Measurements from ENCODE around the gene CBX1.

Gene CBX1

GRCh38 chr17:48101012-48101720 lies at the start of gene CBX1:
CBX1 (minus strand) TSS chr17:48101478; CDS start chr17:48077004, 24,474 bp downstream.
- peak; percentile 92 for DNase-seq

DNA sequence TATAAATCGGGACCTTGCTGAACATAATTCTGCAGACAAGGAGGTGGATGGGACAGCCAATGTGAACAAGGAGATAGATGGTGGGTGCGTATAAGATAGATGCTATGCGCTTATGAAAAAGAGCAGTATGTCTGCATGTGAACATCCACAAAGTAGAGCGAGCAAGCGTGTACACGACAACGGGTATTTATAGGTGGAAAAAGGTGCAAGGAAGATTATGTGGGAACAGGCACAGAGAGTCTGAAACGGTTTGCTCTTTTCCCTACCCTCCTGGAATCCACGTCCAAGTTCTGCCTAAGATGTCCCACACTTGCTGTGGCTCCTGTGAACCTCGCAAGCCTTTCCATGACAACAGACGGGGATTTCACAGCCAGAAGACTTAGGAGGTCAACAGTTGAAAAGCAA lies 49.3 kb upstream of the CBX1 start:
- no peak for DNase-seq

- DNase-seq, result no peak
These were observed 48.6 kb upstream of the CBX1 start for GRCh38 chr17:48149787-48150463.

DNA sequence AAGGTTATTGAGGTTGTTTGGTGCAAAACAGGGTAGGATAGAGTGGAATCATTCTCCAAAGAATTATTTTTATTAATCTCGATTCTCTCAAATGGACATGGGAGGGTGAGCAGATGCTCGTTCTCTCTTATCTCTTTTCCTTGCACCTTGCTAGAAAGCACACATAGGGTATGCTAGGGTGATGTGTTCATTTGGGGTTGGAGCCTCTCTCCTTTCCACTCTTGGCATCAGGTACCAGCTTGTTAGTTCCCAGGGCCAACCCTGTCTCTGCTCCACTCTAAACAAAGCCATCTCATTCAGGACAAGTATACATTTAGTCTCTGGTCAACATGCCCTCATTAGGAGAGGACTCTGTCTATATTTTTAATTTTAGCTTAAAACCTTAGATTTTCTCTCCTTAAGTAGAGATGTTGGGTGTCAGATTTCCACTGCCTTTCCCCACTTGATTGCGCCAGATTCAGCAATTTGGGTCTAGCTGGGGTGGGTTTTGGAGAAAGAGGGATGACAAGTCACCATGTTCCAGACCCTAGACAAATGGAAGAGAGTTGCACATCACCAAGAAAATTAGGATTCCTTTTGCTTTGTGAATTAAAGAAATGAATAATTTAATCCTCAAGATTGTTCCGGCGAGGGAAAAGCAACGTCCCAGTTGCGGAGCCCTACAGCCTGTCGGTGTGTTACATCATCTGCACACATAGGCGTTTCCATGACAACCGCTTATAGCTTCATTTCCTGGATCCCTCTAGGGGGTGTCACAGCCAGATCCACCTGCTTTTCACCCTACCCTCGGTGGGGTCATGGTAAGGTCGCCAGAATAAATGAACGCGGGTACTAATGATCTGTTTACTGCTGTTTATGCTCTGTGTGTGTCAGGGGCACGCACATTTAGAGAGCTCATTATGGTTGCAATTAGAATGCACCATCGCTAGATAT lies 47.8 kb upstream of the CBX1 start:
- DNase-seq, result no peak

DNA sequence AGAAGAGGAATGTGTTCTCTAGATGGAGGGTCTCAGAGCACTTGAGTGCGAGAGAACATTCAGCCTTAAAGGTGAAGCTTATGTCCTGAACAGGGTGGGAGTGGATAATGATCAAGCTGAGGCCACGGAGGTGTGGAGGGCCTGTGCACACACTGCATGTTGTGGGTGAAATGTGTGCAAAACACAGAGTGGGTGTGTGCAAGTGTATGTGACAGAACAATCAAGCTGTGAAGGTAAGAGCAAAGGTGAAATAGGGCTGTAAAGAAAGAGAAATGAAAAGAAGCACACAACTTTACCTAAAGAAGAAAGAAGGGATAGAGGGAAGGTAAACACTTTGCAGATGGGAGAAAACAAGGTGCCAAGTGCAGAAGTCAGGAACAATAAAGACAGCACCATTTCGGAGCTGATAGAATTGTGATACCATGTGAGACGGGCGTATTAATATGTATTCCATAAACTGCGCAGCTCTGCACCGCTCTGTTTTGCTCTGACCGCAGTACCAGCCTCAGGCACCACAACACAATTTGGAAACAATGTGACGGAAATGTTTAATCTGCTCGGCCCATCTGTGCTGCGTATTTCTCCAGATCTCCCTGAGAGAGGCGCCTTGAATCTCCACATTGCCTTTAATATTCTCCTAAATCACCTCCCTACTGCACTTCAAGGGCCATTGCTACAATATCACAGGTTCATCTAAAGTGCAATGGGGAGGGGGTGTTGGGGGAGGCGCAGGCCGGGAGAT lies 46.9 kb upstream of the CBX1 start:
- no peak for DNase-seq

- DNase-seq, result no peak
These were observed 43.9 kb upstream of the CBX1 start for GRCh38 chr17:48144976-48145798.

DNA sequence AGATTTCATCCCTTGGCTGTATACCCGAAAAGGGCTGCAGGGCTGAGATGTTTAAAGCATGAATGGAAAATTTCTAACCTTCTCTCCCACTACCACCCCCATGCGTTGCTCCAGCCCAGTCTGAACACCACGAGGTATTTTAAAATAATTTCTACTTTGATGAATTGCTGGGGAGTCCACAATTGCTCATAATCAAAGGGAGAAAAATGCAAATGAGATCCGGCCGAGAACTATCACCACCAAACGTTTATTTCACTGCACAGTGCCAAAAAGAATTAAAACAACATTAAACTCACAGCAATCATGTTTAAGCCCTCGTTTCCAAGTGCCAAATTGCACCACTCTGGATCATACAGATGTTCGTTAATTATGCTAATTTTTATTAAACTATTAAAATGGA lies 43.0 kb upstream of the CBX1 start:
- DNase-seq, result no peak

GRCh38 chr17:48143629-48144028 lies 42.4 kb upstream of the CBX1 start:
- no peak for DNase-seq

DNA sequence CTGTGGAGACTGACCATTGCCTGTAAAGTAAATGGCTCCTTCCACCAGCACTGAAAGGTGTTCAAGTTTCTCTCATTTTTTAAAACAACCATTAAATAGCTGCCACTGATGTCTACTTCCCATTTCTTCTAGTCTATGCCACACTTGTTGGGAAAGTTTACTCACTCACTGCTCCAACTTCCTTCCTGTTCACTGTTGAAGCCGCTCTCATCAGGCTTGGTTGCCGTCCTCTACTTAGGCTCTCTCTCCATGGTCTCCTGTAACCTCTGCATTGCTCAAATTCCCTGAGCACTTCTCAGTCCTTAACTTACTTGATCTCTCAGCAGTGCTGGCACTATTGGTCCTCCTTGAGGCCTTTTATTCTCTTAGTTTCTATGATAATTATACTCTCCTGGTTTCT lies 38.7 kb upstream of the CBX1 start:
- no peak for DNase-seq

DNA sequence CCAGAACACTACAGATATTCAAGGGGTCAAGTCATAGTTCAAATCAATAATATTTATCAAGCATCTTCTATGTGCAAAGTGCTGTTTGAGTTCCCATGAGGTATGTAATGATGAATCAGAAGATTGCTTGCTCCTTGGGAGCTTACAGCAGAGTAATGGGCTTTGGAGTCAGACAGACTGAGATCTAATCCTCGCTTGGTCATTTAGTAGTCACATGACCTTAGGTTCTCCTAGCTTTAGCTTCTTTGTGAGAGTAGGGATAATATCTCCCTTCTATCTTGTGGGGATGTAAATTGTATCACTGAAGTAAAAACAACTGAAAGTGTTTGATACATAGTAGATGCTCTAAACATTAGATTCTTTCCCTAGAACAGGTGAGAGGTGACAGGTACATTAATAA lies 36.4 kb upstream of the CBX1 start:
- no peak for DNase-seq

DNA sequence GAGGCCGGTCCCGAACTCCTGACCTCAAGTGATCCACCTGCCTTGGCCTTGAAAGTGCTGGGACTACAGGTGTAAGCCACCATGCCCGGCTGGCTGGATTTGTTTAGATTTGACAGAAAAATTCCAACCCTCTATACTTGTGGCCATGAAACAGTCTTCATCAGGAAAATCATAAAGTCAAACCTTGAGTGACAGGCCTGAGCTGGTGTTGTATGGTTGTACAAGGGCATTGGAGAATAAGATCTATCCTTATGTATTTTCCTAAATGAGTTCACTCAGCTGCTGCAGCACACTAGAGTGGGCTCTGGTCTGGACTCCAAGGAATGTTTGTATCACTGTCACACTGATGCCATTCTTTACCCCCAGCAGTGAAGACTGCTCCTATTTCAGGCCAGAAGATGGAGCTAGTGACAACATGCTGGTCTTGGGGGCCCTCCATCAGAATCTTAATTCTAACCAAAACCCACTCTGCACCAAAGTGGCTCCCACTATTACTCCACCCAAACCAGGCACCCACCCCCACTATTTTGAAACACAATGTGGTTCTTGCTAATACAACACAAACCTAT lies 33.7 kb upstream of the CBX1 start:
- no peak for DNase-seq

- DNase-seq, result no peak
These were observed 31.1 kb upstream of the CBX1 start for GRCh38 chr17:48132385-48132784.

DNA sequence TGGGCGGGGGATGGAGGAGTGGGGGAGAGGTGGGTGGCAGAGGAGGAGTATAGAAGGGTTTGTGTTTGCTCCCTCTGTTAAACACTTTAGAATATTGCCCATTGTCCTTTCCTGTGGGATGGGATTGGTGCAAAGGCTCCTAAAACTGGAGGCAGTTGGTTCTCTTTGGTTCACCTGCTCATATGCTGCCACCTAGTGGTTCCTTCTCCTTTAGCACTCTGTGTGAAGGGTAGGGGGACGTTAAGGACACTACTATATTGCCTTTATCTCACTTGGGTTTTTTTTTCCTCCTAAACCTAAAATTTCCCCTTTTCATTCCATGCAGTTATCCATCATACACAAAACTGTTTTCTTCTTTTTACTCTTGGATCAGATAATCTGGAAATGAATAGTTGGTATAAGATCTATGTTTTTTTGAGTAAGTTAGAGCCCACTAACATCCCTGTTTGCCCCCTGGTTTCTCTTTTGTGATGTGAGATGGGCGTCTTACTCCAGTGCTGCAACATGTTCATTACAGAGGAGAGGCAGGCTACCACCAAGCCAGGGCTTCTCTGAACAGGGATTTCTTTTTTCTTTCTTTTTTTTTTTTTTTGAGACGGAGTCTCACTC lies 30.0 kb upstream of the CBX1 start:
- DNase-seq, result peak; percentile 34

DNA sequence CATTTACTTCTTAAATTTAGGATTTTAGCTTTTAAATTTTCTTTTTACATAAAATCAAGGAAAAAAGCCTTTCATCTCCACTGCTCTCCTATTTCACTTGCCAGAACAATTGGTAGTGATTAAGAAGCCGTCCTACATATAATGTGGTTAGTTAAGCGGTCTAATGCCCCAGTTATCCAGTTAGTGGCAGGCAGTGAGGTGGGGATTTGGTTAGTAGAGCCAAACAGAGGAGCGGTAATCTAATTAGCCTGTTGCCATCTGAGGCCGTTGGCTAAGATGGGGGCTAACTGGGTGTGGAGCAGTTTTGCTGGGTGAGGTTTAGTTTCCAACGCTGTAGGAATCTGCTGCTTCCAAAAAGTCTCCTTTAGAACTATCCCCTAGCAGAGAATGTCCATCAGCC lies 28.7 kb upstream of the CBX1 start:
- DNase-seq, result no peak

DNA sequence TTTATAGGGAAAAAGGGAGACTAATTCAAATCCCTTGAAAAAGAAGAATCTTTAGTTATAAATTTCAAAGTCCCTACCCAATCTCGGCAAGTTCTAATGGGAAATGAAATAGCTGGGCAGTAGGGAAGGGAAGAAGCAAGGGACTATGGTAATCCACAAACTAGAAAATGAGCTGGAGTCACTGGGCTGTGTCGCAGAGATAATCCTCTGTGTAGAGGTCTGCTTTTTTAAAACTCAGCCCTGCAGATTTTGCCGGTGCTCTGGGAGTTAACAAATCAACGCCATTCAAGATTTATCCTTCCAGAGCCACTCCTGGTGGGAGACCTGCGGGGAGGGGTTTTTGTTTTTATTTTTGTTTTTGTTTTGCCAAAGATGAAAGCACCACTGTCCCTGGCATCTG lies 27.1 kb upstream of the CBX1 start:
- no peak for DNase-seq

DNA sequence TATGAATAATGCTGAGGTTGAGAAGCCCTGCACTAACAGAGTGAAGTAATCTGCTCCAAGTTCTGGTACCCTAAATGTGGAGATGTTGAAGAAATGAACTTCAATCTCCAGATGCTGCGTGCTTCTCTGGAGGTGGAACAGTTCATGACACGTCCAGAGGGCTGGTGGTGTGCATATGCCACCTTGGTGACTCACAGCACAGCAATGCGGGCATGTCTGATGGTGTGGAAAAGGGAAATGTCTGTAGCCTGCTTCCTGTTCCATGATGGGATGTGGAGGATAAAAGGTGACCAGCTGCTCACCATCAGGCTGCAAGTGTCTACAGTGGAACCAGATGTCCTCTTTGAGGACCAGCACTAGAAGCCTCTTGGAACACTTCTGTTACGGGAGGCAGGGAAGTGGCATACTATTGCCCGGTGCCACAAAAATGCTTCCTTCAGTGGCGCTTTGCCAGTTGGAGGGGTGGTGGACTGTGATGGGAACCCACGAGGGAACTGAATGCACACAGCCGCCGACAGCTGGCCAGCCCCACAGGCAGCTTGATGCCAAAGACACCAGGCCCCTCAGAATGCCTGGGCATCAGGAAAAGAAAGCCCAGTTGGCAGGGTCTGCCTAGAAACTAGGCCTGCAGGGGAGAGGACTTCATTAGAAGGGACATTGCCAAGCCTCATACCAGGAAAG lies 26.2 kb upstream of the CBX1 start:
- DNase-seq, result no peak

DNA sequence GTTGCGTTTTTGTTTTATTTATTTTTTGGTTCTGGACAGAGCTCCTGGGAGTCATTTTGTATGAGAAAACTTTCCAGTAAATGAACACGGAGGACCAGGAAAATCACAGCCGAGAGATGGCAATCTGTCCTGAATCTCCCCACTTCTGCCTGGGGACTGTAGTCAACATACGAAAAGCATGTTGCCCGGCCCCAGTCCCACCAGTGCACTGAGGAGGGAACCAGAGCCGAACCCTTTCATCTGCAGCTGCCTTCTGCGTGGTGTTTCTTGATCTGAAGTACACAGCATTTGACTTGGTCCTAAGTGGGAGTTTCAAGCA lies 25.2 kb upstream of the CBX1 start:
- no peak for DNase-seq

DNA sequence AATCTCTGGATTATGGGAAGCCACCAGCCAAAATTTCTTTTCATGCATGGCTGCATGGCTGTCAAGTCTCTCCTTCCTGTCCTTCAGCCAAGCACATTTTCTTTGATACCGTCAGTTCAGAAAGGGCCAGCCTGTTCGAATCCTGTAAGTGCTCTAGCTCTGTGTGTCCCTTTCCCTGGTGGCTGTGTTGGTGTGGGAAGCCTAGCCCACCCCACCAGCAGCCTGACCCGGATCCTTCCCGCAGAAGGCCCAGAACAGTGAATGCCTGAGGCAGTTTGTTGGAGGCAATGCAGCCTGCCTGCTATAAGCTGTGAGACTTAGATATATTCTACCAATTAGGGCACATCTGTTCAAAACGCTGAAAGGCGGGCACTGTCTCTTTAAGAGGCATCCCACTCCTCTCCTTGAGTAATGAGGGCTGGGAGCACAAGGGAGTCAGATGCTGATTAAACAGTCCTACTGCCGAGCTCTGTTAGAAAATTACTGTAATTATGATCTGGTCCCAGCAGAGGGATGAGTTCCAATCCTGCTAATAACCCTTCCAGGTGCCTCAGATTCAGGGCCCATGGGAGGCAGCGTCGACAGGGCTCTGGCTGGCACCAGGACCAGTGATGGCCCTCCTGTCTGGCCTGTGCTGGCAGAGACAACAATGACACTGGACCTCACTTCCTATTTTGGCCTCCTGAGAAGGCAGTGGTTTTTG lies 24.7 kb upstream of the CBX1 start:
- no peak for DNase-seq

DNA sequence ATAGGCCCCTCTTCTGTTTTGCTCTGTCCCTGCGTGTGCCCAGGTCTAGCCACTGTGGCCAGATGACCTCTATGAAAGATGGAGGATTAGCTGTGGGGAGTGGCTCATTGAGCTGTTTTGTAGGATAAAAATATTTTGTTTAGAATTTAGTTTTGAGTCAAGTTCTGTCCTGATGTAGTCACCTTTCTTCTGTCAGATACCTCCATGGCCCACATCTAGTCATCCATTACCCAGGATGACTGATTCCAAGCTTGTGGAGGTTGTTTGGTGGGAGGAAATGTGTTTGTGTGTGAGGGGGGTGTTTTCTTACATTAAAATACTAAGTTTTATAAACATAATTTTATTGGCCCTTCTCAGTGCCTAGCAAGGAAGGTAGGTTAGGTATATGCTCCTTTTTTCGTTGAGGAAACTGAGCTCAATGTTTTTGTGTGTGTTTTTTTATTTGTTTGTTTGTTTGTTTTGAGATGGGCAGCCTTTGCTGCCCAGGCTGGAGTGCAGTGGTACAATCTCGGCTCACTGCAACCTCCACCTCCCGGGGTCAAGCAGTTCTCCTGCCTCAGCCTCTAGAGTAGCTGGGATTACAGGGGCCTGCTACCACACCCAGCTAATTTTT lies 22.6 kb upstream of the CBX1 start:
- DNase-seq, result no peak

- no peak for DNase-seq
These were observed 21.8 kb upstream of the CBX1 start for GRCh38 chr17:48123111-48123510.

Measured in activated CD4-positive, alpha-beta T cell treated with anti-CD3 and anti-CD28 coated beads, Interleukin-2, amount 50 U/mL, for 1 hour (primary cell).